ENCODE results near the gene THAP7.
A peak's percentile ranks its signal among the peaks of the same experiment; 100 is the strongest.
"Not testable (repeated sequence)": the region's sequence is repeated elsewhere in the genome, so short reads cannot be mapped to it uniquely, and the experiment has no call there.

The THAP7 gene

DNA sequence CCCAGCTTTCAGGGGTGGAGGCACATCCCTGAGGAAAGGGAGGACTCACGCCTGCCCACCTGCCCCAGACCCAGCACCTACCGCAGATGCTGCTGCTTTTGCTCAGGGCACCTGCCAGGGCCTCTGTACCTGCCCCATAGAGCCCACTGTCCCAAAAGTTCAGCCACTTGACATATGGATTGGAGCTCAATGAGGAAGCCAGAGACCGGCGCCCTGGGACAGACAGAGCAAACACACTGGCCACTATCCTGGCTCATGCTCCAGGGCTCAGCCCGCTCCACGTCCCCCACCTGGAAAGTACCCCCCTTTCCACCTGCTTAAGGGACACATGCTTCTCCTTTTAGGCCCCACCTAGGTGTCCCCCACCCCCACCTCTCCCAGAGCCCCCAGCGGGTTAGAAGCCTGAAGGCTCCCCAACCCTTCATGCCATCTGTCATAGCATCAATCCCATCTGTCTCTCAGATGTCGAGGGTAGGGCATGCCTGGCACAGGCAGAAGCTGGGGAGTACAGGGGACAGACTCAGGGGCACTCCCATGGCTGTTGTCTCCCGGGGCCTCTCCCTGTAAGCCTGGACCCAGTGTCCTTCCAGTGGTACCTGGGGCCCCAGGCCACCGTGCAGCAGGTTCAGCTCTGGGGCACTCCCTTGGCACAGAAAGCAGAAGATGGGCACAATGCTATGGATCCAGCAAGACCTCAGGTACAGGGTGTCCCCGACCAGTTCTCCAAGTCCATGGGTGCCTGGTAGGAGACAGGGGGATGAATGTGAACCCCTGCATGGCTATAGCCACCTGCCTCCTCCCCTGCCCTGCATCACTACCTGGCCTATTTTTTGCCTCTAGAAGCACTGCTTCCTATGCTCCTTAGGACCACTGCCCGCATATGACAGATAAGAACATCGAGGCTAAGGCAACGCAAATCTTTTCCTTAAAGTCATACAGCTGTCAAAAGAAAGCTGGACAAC lies 10.8 kb upstream of the THAP7 start:
- DNase-seq = no peak

GRCh38 chr22:21010426-21011113 lies 8.7 kb upstream of the THAP7 start:
- no peak for DNase-seq

GRCh38 chr22:21009638-21010425 lies 7.9 kb upstream of the THAP7 start:
- DNase-seq = peak; percentile 29

GRCh38 chr22:21009208-21009607 lies 7.3 kb upstream of the THAP7 start:
- not testable (repeated sequence) for DNase-seq

DNA sequence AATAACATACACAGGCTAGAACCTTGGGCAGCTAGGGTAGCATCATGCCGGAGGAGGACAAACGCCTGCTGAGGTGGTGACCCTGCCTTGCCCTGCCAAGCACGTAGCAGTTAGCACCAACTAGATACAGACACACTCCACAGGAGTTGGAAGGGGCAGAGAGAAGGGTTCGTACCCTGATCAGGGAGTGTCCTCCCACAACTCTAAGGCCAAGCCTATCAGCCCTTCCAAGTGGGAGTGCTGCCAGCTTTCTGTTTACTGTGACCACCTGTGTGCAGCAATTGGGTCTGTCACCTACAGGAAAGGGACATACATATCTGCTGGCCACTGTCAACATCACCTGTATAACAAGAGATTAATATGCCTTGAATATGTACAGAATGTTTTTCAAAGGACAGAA lies 1.9 kb upstream of the THAP7 start:
- no peak for DNase-seq

- no peak for DNase-seq
These were observed 824 bp downstream of the THAP7 start for GRCh38 chr22:21000987-21001600.

- no peak for DNase-seq
These were observed 1.5 kb downstream of the THAP7 start for GRCh38 chr22:21000207-21000986.

DNA sequence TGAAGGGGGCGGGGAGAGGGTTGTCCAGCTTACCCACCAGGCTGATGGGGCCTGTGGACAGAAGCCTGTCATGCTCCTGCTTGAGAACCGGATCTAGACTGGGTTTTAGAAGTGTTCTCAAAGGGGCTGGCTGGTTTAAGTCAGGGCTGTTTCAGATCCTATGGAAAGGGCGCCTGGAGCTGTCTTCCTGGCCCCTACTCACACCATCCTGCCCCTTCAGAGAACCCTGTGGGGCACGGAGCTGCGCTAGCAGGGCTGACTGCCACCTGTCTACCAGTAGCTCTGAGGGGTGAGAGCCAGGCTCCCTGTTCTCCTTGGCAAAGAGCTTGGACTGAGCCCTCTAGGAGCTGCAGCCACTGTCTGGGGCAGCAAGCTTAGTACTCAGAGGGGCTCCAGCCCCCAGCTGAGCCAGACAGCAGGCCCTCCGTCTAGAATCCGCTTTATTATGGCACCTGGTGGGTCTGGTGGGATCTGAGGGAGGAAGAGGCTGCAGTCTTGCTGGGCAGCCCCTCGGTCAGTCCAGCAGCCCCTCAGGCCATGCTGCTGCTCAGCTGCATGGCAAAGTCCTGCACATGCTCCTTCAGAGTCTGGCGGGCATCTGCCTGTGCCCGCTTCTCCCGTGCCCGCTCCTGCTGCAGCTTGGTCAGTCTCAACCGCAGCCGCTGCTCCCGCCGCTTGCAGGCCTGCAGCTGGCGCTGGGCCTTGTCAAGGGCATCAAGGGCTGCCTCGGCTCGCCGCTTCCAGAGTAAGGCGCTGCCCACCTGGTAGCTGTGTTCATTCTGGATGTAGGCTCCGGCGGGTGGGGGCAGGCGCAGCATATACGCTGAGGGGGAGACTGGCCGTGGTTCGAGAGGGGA lies 2.3 kb downstream of the THAP7 start:
- no peak for DNase-seq

DNA sequence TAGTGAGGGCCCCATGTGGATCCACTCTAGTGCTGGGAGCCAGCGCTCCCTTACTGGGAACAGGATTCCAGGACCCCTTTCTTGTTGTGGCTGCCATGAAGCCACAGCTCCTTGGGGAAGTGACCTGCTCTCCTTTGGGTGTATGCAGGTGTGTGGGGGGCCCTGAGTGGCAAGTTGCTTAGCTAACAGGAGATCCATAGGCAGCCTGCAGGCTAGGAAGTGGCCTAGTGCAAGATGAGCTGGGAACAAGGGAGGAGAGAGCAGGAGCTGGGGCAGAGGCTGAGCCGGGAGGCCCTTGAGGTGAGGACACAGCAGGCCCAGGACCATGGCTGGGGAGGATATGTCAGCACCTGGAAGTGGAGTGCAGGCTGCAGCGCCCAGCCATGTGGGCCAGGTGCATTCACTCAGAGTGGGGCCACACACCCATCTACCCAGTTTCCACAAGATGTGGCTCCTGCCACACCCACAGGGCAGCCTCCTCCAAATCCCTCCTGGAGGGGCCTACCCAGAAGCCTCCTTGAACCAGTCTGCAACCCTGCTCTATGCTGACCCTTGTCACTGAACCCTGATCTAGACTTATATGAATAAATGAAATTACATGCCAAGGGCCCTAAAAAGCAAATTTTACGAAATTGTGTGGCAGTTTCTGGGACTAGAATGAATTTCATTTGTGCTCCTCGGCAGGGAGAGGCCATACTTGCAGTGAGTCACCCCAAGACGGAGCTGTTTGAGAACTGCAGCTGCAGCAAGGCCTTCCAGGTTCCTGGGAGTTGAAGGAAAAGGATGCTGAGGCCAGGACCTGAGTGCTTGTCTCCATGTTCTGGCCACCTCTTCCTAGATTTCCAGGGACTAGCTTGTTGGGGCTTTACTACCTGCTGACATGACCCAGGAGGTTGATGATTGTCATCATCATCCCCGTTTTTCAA lies 3.2 kb downstream of the THAP7 start:
- no peak for DNase-seq

GRCh38 chr22:20997536-20998257 lies 4.2 kb downstream of the THAP7 start:
- DNase-seq = no peak

- DNase-seq = no peak
These were observed 5.1 kb downstream of the THAP7 start for GRCh38 chr22:20996598-20997535.

DNA sequence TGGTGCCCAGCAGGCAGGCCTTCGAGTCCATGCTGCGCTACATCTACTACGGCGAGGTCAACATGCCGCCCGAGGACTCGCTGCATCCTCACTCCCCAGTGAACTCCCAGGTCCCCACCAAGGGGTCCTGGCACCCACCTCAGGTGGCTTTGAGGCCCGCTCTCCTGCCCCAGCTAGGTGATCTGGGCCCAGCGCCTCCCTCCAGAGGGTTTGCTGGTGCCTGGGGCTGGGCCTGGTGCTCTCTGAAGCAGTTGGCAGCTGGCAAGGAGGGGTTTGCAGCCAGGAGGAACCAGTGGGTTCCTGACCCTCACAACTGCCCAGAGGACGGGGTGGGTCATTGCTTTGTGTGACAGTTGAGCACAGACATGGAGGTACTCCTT lies 5.9 kb downstream of the THAP7 start:
- DNase-seq = no peak

- no peak for DNase-seq
These were observed 6.4 kb downstream of the THAP7 start for GRCh38 chr22:20995329-20996030.

GRCh38 chr22:20994902-20995241 lies 7.0 kb downstream of the THAP7 start:
- DNase-seq = no peak

- DNase-seq = no peak
These were observed 7.6 kb downstream of the THAP7 start for GRCh38 chr22:20994128-20994901.

GRCh38 chr22:20993304-20994127 lies 8.4 kb downstream of the THAP7 start:
- no peak for DNase-seq
